Measurements from ENCODE around the gene CD109. TPM values are rescaled to one million over a fixed set of nuclear protein-coding genes. Genes with fewer than 3 reads are reported as not detected.

CD109 gene
- polyA plus RNA-seq, 1 donor from 2014 or later, result not detected

GRCh38 chr6:73867411-73867810 lies 171.4 kb downstream of the CD109 start:
- H3K4me1 Mint-ChIP-seq, result no peaks in the 10 kb centered on the region
- peaks cover 0 to 3% (median 0%) of the 10 kb centered on the region in 3 donors for H3K9me3 Mint-ChIP-seq
- no peaks in the 10 kb centered on the region for H3K27me3 Mint-ChIP-seq
- H3K4me3 Mint-ChIP-seq, result no peak overlapping the region
- H3K36me3 Mint-ChIP-seq, result peaks cover 1% of the 10 kb centered on the region
- H3K27ac Mint-ChIP-seq, result no peak overlapping the region

GRCh38 chr6:73870907-73871306 lies 174.9 kb downstream of the CD109 start:
- peaks cover 0 to 3% (median 2%) of the 10 kb centered on the region in 3 donors for H3K9me3 Mint-ChIP-seq
- no peak overlapping the region for H3K27ac Mint-ChIP-seq
- H3K27me3 Mint-ChIP-seq, result peaks cover 3% of the 10 kb centered on the region
- no peaks in the 10 kb centered on the region for H3K36me3 Mint-ChIP-seq
- H3K4me1 Mint-ChIP-seq, result no peaks in the 10 kb centered on the region
- H3K4me3 Mint-ChIP-seq, result no peak overlapping the region

- H3K27ac Mint-ChIP-seq, result peak overlapping the region in 1 of 3 donors; percentile 1
Measured at GRCh38 chr6:73873081-73873480, 177.1 kb downstream of the CD109 start.

More at GRCh38 chr6:73873081-73873480, 177.1 kb downstream of the CD109 start:
- Mint-ChIP-seq H3K4me3 (no peak overlapping the region), H3K9me3 (peaks cover 0 to 2% (median 0%) of the 10 kb centered on the region in 3 donors), H3K27me3 (peaks cover 3% of the 10 kb centered on the region), H3K4me1 (no peaks in the 10 kb centered on the region), H3K36me3 (no peaks in the 10 kb centered on the region)

Other genes starting within 250 kb of the CD109 start
- gene CGAS, start 243.9 kb upstream of the CD109 start, polyA plus RNA-seq, result 16.2 TPM
- gene MTO1, start 234.5 kb upstream of the CD109 start, polyA plus RNA-seq, result 47.9 TPM
- gene EEF1A1, start 175.2 kb upstream of the CD109 start, polyA plus RNA-seq, result 11,514 TPM
- 4.4 TPM for gene SLC17A5, start 42.2 kb upstream of the CD109 start, polyA plus RNA-seq